ENCODE results near the gene DCX.
A peak's percentile ranks its signal among the peaks of the same experiment; 100 is the strongest.
"Not testable (repeated sequence)": the region's sequence is repeated elsewhere in the genome, so short reads cannot be mapped to it uniquely, and the experiment has no call there.

The DCX gene

DNA sequence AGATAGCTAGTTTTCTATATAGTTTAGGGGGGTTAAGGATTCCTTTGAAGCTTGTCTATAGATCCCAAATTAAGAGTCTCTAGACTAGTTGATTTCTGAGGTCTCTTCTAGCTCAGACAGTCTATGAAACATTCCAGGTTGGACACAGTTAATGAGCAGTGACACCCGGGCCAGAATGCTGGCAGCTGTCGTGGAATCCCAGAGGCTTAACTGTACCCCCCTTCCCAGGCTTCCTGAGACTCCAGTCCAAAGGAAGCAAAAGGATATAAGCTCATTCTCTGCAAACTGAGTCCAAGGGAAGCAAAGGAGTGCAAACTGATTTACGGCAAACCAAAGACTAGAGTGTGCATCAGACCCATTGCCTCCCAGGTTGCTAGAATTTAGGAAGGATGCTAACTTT is 62.9 kb downstream of the DCX start:
- TF ChIP-seq, protein P1, sequence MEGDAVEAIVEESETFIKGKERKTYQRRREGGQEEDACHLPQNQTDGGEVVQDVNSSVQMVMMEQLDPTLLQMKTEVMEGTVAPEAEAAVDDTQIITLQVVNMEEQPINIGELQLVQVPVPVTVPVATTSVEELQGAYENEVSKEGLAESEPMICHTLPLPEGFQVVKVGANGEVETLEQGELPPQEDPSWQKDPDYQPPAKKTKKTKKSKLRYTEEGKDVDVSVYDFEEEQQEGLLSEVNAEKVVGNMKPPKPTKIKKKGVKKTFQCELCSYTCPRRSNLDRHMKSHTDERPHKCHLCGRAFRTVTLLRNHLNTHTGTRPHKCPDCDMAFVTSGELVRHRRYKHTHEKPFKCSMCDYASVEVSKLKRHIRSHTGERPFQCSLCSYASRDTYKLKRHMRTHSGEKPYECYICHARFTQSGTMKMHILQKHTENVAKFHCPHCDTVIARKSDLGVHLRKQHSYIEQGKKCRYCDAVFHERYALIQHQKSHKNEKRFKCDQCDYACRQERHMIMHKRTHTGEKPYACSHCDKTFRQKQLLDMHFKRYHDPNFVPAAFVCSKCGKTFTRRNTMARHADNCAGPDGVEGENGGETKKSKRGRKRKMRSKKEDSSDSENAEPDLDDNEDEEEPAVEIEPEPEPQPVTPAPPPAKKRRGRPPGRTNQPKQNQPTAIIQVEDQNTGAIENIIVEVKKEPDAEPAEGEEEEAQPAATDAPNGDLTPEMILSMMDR (conservative IDR thresholded peaks at IDR 0.05; ENCODE audit: control insufficient read depth, insufficient read depth, low read depth, low read length), result no peak
- DNase-seq (ENCODE audit: low read depth), result no peak

DNA sequence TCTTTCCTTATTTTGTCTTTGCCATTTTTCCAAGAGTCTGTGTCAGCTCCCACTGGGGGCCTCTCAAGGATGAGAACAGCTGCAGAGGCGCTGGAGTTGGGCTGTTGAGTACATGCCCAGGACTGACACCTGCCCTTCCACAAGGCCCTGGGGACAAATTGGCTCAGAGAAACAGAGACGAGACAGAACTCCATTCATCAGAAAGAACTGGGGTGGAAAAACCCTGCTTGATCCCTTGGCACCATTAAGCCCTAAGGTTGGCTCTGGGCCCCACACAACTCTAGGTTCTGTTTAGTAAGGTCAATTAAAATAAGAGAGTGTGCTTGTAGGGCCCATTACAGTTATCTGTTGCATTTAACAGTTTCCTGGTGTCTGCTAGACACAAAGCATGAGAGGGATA is 63.6 kb downstream of the DCX start:
- TF ChIP-seq, protein P1 (conservative IDR thresholded peaks at IDR 0.05; ENCODE audit: control insufficient read depth, insufficient read depth, low read depth, low read length), result no peak
- no peak overlapping the region for H3K4me3 ChIP-seq (ENCODE audit: control insufficient read depth, low read depth, low read length)
- DNase-seq (ENCODE audit: low read depth), result no peak

More for the DNA sequence above, 62.9 kb downstream of the DCX start:
- H3K4me3 ChIP-seq (ENCODE audit: control insufficient read depth, low read depth, low read length), result no peak overlapping the region

DNA sequence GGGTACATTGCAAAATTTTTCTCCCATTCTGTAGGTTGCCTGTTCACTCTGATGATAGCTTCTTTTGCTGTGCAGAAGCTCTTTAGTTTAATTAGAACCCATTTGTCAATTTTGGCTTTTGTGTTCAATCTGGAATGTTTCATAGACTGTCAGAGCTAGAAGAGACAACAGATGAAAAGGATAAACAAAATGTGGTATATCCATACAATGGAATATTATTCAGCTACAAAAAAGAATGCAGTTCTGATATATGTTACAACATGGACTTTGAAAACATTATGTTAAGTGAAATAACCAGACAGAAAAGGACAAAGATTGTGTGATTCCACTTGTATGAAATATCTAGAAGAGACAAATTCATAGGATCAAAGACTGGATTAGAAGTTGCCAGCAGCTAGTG is 65.8 kb downstream of the DCX start:
- not testable (repeated sequence) for H3K4me3 ChIP-seq (ENCODE audit: control insufficient read depth, low read depth, low read length); DNase-seq (ENCODE audit: low read depth)

DNA sequence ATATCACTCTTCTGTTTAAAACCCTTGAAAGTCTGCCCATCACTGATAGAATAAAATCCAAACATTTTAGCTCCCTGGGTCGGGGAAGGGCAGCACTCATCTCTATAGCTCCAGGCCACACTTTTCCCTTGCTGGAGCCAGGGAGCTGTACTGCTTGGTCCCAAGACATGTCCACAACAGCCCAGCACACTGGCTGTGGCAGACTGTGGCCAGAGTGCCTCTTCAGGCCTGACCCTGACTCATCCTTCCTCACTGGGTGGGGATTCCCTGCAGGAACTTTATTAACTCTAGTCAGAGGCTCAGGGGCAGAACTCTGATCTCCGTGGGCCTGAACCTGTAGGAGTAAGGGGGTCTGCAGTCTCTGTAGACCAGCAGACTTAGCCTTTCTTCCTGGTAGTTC is 71.9 kb downstream of the DCX start:
- TF ChIP-seq, protein P1 (conservative IDR thresholded peaks at IDR 0.05; ENCODE audit: control insufficient read depth, insufficient read depth, low read depth, low read length), result no peak
- no peak for DNase-seq (ENCODE audit: low read depth)
- H3K4me3 ChIP-seq (ENCODE audit: control insufficient read depth, low read depth, low read length), result no peak overlapping the region

DNA sequence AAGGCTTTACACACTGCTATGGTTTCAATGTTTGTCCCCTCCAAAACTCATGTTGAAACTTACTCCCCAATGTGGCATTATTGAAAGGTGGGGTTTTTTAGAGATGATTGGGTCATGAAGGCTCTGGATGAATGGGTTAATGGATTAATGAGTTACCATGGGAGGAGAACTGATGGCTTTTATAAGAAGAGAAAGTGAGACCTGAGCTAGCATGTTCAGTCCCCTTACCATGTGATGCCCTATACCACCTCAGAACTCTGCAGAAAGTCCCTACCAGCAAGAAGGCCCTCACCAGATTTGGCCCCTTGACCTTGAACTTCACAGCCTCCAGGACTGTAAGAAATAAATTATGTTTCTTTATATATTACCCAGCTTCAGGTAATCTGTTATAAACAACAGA is 72.8 kb downstream of the DCX start:
- no peak overlapping the region for H3K4me3 ChIP-seq (ENCODE audit: control insufficient read depth, low read depth, low read length)
- no peak for DNase-seq (ENCODE audit: low read depth)
- TF ChIP-seq, protein P1 (conservative IDR thresholded peaks at IDR 0.05; ENCODE audit: control insufficient read depth, insufficient read depth, low read depth, low read length), result no peak

DNA sequence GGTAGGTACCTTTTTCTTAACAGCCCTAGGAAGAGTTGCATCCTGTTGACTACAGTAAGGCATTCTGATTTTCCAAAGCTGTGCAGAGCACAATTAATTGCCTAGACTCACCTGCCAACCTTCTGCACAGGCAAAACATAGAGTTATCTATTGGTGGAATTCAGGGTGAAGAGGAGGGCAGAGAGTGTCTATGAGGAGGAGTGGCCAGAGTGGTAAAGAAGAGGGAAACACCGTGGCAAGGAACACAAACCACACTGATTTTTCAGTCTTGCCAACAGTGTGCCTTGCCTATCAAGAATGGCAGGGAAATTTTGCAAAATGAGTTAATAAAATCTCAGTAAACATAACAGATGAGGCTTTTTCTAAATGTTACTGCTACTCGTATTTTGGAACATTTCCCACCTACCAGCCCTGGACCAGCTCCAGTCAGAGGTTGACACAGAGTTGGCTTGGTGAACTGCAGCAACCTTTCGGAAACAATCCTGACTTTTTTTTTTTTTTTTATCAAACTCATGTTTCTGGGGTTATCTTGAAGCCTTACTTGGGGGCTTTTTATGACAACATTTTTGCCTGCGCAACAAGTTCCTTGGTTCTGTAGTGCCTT is 73.8 kb downstream of the DCX start:
- no peak for DNase-seq (ENCODE audit: low read depth)
- TF ChIP-seq, protein P1 (conservative IDR thresholded peaks at IDR 0.05; ENCODE audit: control insufficient read depth, insufficient read depth, low read depth, low read length), result no peak

DNA sequence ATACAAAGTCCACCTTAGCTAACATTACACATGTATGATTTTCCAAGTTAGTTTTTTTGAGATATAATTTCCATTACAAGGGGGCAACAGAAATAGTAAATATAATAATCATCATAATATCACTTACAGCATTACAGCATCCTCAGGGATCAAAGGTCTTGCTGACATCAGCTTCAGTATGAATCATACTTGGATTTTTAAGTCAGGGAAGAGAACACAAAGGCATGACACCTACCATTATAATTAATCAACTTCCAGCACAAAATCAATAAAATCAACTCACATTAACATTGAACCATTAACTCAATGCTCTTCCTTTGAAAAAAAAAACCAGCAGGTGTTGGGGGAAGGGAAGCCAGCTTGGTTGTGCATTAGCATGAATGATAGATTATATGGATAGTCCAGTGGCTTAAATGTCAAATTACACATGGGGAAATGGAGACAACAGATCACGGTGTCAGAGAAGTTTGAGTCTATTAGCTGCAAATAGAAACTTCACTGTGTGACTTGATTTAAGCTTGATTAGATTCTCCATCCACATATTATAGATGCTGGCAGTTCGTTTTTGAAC is 74.8 kb downstream of the DCX start:
- peak; percentile 10 for DNase-seq (ENCODE audit: low read depth)
- TF ChIP-seq, protein P1 (conservative IDR thresholded peaks at IDR 0.05; ENCODE audit: control insufficient read depth, insufficient read depth, low read depth, low read length), result no peak
- H3K4me3 ChIP-seq (ENCODE audit: control insufficient read depth, low read depth, low read length), result no peak overlapping the region

More for the DNA sequence above, 73.8 kb downstream of the DCX start:
- no peak overlapping the region for H3K4me3 ChIP-seq (ENCODE audit: control insufficient read depth, low read depth, low read length)

Data from fibroblast of mammary gland (primary cell).